ENCODE results near the gene CCL28.

DNA sequence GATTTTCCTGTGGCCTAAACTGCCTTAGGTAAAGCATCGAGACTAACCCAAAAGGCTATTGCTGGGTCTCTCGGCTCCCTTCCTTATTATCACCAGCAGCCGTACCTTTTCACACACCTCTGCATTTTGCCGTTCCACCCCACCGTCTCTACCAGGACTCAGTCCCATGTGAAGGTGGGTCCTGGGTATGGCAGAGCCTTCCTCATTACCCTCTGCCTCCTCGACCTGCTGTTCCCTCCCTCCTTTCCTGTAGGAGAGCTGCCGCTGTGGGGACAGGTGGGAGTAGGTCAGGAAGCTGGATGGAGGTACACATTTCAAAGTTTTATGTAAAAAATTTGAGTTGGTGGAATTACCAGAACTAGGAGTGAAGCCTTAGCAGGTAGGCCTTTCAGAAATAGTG lies 1.8 kb downstream of the CCL28 start:
- no peak for TF ChIP-seq EZH2 (IDR thresholded peaks at IDR 0.05; ENCODE audit: low read depth)
- TF ChIP-seq, protein P1, sequence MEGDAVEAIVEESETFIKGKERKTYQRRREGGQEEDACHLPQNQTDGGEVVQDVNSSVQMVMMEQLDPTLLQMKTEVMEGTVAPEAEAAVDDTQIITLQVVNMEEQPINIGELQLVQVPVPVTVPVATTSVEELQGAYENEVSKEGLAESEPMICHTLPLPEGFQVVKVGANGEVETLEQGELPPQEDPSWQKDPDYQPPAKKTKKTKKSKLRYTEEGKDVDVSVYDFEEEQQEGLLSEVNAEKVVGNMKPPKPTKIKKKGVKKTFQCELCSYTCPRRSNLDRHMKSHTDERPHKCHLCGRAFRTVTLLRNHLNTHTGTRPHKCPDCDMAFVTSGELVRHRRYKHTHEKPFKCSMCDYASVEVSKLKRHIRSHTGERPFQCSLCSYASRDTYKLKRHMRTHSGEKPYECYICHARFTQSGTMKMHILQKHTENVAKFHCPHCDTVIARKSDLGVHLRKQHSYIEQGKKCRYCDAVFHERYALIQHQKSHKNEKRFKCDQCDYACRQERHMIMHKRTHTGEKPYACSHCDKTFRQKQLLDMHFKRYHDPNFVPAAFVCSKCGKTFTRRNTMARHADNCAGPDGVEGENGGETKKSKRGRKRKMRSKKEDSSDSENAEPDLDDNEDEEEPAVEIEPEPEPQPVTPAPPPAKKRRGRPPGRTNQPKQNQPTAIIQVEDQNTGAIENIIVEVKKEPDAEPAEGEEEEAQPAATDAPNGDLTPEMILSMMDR (conservative IDR thresholded peaks at IDR 0.05), result no peak
